Measurements from ENCODE around the gene TET3. TPM values are rescaled to one million over a fixed set of nuclear protein-coding genes. Genes with fewer than 3 reads are reported as not detected.

TET3 gene
- polyA plus RNA-seq, 1 experiment: 3.1 TPM

- Histone ChIP-seq H3K27me3 (ENCODE audit: control insufficient read depth, insufficient read depth, low read length) (no peaks in the 10 kb centered on the region), H3K4me3 (ENCODE audit: low read depth, low read length) (no peak overlapping the region), H3K9me3 (ENCODE audit: control insufficient read depth, insufficient read depth, low read length) (no peaks in the 10 kb centered on the region), H3K27ac (ENCODE audit: low read depth, low read length) (no peak overlapping the region)
- no peak for TF ChIP-seq CTCF (IDR thresholded peaks at IDR 0.05; ENCODE audit: low read depth, low read length)
- POLR2A ChIA-PET: no interaction called here
- DNase-seq (ENCODE audit: low read depth, low spot score): no peak
- CTCF ChIA-PET: interaction anchor here (0.7 kb wide), 1 partner anchor 158 kb away, joined by 3 read pairs; no protein-coding TSS in a partner anchor
Measured at GRCh38 chr2:73968357-73968937, 16.3 kb upstream of the TET3 start.

GRCh38 chr2:73969356-73969755 lies 15.4 kb upstream of the TET3 start:
- no peak for TF ChIP-seq CTCF (IDR thresholded peaks at IDR 0.05; ENCODE audit: low read depth, low read length)
- H3K27me3 ChIP-seq (ENCODE audit: control insufficient read depth, insufficient read depth, low read length): no peaks in the 10 kb centered on the region
- POLR2A ChIA-PET: interaction anchor here (1.1 kb wide), 1 partner anchor 151 kb away, joined by 3 read pairs; no protein-coding TSS in a partner anchor
- no peaks in the 10 kb centered on the region for H3K9me3 ChIP-seq (ENCODE audit: control insufficient read depth, insufficient read depth, low read length)
- DNase-seq (ENCODE audit: low read depth, low spot score): no peak
- H3K27ac ChIP-seq (ENCODE audit: low read depth, low read length): no peak overlapping the region
- CTCF ChIA-PET: interaction anchor here (1.3 kb wide), 1 partner anchor 145 kb away, joined by 4 read pairs; no protein-coding TSS in a partner anchor
- no peak overlapping the region for H3K4me3 ChIP-seq (ENCODE audit: low read depth, low read length)

- H3K27ac ChIP-seq (ENCODE audit: low read depth, low read length): no peak overlapping the region
- no peak overlapping the region for H3K4me3 ChIP-seq (ENCODE audit: low read depth, low read length)
- TF ChIP-seq CTCF (IDR thresholded peaks at IDR 0.05; ENCODE audit: low read depth, low read length): no peak
Measured at GRCh38 chr2:73970141-73970803, 14.4 kb upstream of the TET3 start.

GRCh38 chr2:73970850-73971471 lies 13.7 kb upstream of the TET3 start:
- Histone ChIP-seq H3K27me3 (ENCODE audit: control insufficient read depth, insufficient read depth, low read length) (no peaks in the 10 kb centered on the region), H3K27ac (ENCODE audit: low read depth, low read length) (no peak overlapping the region), H3K4me3 (ENCODE audit: low read depth, low read length) (no peak overlapping the region), H3K9me3 (ENCODE audit: control insufficient read depth, insufficient read depth, low read length) (no peaks in the 10 kb centered on the region)
- ChIA-PET CTCF (interaction anchor here (1.4 to 1.6 kb wide), 2 partner anchors 149 to 176 kb away, joined by 3 to 5 read pairs; no protein-coding TSS in a partner anchor), POLR2A (interaction anchor here (0.6 to 0.7 kb wide), 2 partner anchors 27 to 168 kb away, joined by 3 to 5 read pairs; no protein-coding TSS in a partner anchor)
- no peak for TF ChIP-seq CTCF (IDR thresholded peaks at IDR 0.05; ENCODE audit: low read depth, low read length)
- no peak for DNase-seq (ENCODE audit: low read depth, low spot score)

More at GRCh38 chr2:73970141-73970803, 14.4 kb upstream of the TET3 start:
- Histone ChIP-seq H3K27me3 (ENCODE audit: control insufficient read depth, insufficient read depth, low read length) (no peaks in the 10 kb centered on the region), H3K9me3 (ENCODE audit: control insufficient read depth, insufficient read depth, low read length) (no peaks in the 10 kb centered on the region)
- no peak for DNase-seq (ENCODE audit: low read depth, low spot score)
- ChIA-PET POLR2A (interaction anchor here (0.6 to 1.1 kb wide), 3 partner anchors 26 to 169 kb away, joined by 3 to 5 read pairs (median 3); no protein-coding TSS in a partner anchor), CTCF (interaction anchor here (1.3 to 1.6 kb wide), 3 partner anchors 146 to 177 kb away, joined by 3 to 5 read pairs (median 4); no protein-coding TSS in a partner anchor)
